ENCODE measurements around the gene CRLF2.

DNA sequence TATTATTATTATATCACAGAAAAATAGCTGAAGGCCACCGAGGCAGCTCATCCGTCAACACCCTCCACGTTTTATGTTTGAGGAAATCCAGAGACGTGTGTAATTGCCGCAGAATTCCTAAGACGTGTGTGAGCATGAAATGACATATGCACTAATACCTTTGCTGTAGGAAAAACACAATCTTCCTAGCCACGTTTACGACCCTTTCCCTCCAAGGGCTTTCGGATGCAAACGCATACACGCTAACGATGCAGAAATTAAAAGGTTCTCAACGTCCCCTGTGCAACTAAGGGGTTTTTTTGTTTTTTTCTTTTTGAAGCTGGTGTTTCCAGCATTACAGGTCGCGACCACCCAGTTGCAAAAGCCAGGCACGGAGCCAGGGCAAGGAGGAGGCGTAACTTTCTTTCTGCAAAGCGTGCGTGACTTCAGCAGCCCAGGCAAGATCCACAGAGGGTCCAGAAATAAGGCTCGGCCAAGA lies 33.8 kb downstream of the CRLF2 start:
- TF ChIP-seq, protein P1, sequence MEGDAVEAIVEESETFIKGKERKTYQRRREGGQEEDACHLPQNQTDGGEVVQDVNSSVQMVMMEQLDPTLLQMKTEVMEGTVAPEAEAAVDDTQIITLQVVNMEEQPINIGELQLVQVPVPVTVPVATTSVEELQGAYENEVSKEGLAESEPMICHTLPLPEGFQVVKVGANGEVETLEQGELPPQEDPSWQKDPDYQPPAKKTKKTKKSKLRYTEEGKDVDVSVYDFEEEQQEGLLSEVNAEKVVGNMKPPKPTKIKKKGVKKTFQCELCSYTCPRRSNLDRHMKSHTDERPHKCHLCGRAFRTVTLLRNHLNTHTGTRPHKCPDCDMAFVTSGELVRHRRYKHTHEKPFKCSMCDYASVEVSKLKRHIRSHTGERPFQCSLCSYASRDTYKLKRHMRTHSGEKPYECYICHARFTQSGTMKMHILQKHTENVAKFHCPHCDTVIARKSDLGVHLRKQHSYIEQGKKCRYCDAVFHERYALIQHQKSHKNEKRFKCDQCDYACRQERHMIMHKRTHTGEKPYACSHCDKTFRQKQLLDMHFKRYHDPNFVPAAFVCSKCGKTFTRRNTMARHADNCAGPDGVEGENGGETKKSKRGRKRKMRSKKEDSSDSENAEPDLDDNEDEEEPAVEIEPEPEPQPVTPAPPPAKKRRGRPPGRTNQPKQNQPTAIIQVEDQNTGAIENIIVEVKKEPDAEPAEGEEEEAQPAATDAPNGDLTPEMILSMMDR (IDR thresholded peaks at IDR 0.05) = no peak
- TF ChIP-seq, protein P2, sequence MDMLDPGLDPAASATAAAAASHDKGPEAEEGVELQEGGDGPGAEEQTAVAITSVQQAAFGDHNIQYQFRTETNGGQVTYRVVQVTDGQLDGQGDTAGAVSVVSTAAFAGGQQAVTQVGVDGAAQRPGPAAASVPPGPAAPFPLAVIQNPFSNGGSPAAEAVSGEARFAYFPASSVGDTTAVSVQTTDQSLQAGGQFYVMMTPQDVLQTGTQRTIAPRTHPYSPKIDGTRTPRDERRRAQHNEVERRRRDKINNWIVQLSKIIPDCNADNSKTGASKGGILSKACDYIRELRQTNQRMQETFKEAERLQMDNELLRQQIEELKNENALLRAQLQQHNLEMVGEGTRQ (CRISPR knock-in tag; IDR thresholded peaks at IDR 0.05) = no peak
- TF ChIP-seq, protein P3, sequence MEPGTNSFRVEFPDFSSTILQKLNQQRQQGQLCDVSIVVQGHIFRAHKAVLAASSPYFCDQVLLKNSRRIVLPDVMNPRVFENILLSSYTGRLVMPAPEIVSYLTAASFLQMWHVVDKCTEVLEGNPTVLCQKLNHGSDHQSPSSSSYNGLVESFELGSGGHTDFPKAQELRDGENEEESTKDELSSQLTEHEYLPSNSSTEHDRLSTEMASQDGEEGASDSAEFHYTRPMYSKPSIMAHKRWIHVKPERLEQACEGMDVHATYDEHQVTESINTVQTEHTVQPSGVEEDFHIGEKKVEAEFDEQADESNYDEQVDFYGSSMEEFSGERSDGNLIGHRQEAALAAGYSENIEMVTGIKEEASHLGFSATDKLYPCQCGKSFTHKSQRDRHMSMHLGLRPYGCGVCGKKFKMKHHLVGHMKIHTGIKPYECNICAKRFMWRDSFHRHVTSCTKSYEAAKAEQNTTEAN (CRISPR knock-in tag; IDR thresholded peaks at IDR 0.05) = no peak
- TF ChIP-seq, protein P4, sequence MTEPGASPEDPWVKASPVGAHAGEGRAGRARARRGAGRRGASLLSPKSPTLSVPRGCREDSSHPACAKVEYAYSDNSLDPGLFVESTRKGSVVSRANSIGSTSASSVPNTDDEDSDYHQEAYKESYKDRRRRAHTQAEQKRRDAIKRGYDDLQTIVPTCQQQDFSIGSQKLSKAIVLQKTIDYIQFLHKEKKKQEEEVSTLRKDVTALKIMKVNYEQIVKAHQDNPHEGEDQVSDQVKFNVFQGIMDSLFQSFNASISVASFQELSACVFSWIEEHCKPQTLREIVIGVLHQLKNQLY (CRISPR knock-in tag; IDR thresholded peaks at IDR 0.05) = no peak
- TF ChIP-seq TCF7 (CRISPR knock-in tag; IDR thresholded peaks at IDR 0.05; ENCODE audit: low read depth) = no peak
- TF ChIP-seq, protein P5, sequence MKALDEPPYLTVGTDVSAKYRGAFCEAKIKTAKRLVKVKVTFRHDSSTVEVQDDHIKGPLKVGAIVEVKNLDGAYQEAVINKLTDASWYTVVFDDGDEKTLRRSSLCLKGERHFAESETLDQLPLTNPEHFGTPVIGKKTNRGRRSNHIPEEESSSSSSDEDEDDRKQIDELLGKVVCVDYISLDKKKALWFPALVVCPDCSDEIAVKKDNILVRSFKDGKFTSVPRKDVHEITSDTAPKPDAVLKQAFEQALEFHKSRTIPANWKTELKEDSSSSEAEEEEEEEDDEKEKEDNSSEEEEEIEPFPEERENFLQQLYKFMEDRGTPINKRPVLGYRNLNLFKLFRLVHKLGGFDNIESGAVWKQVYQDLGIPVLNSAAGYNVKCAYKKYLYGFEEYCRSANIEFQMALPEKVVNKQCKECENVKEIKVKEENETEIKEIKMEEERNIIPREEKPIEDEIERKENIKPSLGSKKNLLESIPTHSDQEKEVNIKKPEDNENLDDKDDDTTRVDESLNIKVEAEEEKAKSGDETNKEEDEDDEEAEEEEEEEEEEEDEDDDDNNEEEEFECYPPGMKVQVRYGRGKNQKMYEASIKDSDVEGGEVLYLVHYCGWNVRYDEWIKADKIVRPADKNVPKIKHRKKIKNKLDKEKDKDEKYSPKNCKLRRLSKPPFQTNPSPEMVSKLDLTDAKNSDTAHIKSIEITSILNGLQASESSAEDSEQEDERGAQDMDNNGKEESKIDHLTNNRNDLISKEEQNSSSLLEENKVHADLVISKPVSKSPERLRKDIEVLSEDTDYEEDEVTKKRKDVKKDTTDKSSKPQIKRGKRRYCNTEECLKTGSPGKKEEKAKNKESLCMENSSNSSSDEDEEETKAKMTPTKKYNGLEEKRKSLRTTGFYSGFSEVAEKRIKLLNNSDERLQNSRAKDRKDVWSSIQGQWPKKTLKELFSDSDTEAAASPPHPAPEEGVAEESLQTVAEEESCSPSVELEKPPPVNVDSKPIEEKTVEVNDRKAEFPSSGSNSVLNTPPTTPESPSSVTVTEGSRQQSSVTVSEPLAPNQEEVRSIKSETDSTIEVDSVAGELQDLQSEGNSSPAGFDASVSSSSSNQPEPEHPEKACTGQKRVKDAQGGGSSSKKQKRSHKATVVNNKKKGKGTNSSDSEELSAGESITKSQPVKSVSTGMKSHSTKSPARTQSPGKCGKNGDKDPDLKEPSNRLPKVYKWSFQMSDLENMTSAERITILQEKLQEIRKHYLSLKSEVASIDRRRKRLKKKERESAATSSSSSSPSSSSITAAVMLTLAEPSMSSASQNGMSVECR (CRISPR knock-in tag; IDR thresholded peaks at IDR 0.05; ENCODE audit: borderline replicate concordance) = no peak
